Glomerular endothelial cell (primary cell): ENCODE data around the gene CHST11. TPM values are rescaled to one million over a fixed set of nuclear protein-coding genes. Genes with fewer than 3 reads are reported as not detected.

ENCODE experiments used
- DNase-seq: peaks from one replicate; pipeline ENCODE4 v3.0.0-alpha.2; 2011; ENCODE audit warnings: low read depth, low spot score; ENCODE audit errors: extremely low read depth
- total RNA-seq: library from RNA; depleted of rRNA; stranded (reverse); fragments of >200 nt; gene quantifications from 2 replicates; pipeline ENCODE4 v1.2.3, GENCODE V29; 2015

Gene CHST11
- total RNA-seq, 1 donor from 2014 or later, result 33.9 TPM

DNA sequence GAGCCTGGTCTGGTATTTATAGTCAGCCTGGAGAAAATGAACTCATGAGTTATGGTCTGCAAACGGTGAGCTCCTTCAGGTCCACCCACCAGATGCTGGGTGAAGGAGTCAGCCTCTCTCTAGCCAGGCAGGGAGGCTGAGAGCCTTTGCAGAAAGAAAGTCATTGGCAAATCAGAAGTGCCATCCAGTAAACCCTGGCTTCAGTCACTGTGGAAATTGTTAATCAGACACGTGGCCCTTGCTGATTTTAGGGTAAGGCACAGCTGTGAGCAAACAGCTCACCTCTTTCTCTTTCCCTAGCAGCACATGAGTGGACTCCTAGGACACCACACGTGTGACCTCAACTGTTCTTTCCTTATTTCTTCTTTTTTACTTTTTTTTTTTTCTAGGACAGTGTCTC lies 44.9 kb downstream of the CHST11 start:
- DNase-seq, result no peak

DNA sequence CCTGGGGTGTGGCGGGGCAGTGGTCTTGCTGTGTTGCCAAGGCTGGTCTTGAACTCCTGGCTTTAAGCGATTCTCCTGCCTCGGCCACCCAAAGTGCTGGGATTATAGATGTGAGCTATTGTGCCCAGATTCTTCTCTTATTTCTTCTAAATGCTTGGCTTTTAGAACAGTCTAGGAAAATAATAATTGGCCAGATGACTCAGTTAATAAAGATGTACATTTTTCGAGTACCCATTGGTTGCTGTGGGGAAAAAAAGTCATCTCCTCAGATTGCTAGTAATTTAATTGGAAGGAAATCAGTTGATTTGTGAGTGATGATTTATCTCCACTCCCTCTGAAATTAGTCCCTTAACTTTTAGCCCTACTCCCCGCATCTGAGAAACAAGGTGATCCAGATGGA lies 45.5 kb downstream of the CHST11 start:
- no peak for DNase-seq

DNA sequence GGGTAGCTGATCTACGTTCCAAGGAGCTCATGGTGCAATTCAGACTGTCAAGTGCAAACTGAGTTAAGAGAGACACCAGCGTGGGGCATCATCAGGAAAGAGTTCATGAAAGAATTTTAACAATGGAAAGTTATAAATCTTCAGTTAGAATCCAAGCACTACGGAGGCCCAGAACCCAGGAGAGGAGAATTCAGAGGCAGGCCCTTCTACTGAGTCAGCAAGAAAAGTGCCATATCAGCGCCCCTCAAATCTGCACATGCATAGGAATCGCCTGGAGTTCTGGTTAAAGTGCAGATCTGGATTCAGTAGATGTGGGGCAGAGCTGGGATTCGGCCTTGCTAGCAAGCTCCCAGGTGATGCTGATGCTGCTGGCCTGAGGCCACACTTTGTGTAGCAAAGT lies 45.9 kb downstream of the CHST11 start:
- DNase-seq, result no peak

DNA sequence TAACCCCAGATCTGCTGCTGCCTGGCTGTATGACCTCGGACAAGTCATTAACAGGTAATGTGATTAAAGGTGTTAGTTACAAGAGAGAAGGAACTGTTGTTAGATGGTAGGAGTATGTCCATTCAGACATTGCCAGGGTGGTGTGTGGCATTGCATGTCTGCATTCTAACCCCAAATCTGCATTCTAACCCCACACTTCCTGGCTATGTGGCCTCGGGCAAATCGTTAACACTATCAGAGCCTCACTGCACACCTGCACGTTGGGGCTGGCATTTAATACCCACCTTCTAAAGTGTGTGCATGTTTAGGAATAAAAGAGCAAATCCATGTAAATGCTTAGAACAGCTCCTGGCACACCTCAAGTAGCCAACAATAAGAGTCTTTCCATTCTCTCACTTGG lies 46.4 kb downstream of the CHST11 start:
- DNase-seq, result no peak

DNA sequence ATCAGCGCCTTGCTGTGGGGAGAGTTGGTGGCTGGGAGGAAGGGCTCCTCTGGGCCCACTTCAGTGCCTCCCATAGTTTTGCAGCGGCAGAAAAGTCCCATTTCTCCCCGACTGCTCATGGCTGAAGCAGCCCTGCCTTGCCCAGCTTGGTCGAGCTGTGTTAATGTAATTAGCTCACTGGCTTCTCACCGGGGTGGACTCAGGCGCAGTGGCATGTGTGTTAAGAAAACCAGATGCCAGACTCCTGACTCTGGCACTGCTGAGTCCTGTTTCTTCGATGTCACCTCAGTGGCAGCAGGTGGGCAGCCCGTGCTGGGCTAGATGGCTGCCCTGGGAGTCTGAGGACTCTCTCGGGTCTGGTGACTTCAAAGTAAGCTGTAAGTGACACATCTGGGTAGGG lies 47.4 kb downstream of the CHST11 start:
- no peak for DNase-seq

DNA sequence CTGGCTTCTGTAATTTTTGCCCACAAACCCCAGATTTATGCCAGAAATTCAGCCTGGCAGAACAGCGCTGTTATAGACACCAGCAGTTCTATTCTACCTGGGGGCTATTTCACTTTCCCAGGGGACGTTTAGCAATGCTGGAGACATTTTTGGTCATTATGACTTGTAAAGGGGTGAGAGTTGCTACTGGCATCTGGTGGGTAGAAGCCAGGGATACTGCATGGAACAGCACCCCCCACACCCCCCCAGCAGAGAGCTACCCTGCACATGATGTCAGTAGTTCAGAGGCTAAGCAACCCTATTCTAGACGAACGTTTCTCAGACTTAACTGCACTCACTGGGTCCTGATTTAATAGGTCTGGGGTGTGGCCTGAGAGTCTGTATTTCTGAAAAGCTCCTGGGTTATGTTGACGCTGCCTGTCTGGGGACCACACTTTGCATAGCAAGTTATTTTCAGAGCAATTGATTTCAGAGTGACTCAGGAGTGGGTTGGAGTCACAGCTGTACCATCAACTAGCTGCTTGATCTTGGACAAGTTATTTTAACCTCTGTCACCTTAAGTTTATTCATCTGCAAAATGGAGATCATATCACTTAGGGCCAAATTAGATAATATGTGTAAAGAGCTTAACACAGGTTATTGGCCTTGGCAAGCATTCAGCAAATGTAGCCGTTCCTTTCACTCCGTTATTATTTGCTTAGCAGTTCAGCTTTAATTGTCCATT lies 48.5 kb downstream of the CHST11 start:
- DNase-seq, result no peak

DNA sequence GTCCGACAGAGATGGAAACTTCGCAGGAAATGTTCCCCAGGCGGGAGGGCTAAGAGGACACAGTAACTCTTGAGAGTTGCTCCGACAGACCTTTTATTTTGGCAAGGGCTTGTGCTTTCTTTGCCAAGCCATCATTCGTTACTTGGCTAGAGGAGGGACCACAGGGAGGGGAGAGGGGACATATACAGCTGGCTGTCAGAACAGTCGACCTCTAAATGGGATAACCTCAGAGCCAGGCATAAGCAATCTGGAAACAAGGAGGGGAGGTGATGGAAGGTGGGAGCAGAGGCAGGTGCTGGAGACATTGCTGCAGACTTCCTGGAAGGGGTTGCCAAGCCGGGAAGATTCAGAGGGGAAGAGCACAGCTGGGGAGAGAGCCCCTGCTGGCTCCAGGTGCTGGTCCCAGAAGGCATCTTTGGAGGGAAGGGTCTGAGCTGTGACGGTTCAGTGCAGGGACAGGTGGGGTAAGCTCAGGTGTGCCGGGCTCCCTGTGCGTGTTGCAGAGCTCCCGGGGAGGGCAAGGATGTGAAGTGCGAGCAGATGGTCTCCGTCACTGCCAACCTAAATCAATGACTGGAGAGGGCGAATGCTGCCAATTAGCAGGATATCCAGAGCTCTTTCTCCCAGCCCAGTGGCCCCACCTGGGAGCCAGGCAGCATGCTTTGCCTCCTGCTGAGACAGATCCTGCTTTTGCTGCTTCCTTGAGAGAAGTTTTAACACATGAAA lies 50.1 kb downstream of the CHST11 start:
- DNase-seq, result no peak

DNA sequence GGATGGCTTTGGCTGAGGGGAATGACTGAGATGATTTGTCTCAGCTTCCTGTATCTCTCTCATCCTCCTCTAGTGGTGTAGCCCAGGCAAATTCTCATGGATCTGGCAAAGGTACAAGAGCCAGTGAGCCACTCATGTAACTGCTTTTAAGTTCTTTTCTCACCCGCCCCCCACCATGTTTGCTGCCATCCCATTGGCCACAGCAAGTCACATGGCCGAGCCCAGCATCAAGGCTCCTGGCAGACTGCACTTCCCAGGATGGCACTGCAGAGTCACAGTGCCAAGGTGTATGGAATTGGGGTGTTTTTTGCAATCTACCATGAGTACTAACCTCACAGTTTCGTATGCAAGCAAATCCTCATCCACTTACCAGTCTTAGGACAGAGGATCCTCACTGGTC lies 50.9 kb downstream of the CHST11 start:
- no peak for DNase-seq

DNA sequence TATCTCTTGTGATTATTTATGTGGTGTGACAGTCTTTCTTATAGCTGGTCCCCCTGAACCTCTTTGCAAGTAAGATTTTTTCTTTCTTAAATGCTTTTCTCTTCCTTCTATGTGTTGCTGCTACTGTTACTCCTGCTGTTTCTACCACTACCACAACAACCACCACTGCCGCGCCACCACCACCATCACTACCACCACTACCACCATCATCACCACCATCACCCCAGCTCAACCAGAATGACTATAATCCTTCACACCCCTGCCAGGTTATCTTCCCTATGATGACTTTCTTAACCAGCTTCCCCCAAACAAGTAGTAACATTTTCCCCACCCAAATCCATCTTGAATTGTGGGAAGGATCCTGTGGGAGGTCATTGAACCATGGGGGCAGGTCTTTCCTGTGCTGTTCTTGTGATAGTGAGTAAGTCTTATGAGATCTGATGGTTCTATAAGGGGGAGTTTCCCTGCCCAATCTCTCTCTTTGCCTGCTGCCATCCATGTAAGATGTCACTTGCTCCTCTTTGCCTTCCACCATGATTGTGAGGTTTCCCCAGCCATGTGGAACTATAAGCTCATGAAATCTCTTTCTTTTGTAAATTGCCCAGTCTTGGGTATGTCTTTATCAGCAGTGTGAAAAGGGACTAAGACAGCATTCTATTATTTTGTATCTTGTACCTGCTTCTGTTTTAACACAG lies 52.2 kb downstream of the CHST11 start:
- DNase-seq, result no peak

DNA sequence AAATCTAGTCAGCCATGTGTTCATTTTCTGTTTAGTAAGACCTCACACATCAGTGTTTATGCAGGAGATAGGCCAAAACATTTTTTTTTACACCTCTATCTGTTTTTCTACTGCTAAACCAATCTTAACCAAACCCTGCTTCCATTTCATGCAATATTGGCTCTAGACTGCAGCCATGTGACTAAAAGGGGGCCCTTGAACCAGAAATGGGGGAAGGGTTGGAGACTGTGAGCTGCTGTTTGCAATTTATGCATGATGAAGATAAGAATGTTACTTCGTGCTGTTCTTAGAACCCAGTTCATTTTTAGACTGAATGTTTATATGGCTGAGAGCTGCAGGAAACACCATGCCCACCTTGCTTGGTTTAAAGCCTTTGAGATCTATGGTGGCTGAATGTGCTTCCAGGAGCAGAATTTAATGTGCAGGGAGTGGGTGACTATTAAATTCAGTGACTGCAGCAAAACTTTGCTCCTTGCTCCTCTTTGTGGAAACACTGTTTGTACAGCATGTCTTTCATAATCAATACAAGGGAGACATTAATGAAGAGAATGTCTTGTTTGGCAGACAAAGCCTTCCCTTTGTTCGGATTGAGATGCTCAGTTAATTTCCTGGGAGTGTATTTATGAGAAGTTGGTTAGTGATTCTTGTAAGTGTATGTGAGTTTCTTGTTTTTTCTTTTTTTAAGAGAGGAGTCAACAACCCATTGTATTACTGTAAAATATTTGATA lies 53.6 kb downstream of the CHST11 start:
- DNase-seq, result no peak

DNA sequence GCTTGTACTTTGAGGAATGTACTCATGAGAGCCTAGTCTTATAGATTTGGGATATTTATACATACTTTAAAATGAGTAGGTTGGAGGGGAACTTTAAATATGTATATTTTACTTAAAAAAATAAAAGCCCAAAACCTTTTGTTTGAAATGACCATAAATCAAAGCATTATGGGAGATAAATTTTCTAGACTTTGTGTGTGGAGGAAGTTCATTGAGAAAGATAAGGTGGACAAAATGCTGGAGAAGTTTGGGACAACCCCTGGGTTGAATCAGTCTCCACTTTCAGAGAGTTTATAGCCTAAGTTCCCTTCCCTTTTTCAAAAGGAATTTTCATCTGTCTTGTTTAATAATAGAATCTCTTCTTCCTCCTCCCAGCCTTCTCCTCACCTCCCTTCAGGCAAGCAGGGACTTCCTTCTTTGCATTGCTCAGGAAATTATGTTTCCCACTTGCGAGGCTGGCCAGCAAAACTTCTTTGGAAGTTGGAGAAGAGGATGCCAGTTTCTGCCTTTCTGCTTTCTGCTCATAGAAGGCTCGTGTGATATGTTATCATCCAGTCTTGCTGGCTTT lies 54.2 kb downstream of the CHST11 start:
- no peak for DNase-seq

DNA sequence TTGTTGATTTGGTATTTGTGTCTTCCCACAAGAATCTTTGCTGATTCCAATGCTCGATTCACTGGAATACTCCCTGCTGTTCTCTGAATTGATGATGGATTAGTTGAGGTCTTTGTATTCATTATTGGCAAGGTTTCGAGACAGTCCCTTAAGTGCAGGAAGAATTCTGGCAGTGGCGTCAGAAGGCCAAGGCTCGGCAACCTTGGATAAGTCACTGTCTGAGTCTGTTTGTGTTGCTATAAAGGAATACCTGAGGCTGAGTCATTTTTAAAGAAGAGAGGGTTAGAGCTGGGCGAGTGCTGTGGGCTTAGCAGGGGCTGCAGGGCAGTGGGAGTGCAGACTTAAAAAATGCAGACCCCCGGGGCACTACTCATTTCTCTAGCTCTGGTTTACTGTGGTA lies 56.9 kb downstream of the CHST11 start:
- no peak for DNase-seq

DNA sequence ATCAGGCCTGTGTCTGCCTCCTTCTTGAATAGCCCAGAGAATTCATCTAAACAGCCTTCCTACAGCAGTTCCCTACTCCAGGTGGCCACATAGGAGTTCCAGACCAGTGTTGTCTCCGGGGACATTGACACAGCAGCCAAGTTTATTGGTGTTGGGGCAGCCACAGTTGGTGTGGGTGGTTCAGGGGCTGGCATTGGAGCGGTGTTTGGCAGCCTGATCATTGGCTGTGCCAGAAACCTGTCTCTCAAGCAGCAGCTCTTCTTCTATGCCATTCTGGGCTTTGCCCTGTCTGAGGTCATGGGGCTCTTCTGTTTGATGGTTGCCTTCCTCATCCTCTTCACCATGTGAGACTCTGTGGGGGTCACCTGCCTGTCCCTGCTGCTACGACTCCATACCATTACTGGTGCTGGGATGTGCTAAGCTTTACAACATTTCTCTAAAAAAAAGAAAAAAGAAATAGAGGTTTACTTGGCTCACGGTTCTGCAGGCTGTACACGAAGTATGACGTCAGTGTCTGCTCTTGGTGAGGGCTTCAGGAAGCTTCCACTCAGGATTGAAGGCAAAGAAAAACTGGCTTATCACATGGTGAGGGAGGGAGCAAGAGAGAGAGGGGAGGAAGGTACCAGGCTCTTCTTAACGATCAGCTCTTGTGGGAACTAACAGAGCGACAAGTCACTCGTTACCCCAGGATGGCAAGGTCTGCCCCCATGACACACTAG lies 57.5 kb downstream of the CHST11 start:
- no peak for DNase-seq

DNA sequence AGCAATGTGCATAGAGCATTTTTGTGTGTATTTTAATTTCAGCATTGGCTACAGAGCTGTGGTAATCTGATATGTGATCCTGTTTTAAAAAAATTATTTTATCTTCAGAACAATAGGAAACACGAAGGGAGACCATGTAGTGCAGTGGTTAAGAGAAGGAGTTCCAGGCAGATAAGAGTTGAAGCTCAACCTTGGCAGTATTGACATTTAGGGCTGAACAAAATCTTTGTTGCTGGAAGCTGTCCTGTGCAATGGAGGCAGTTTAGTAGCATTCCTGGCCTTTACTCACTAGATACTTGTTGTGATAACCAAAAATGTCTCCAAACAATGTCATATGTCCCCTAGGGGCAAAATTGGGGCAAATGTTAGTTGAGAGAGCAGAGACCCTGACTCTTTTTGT lies 59.2 kb downstream of the CHST11 start:
- no peak for DNase-seq

DNA sequence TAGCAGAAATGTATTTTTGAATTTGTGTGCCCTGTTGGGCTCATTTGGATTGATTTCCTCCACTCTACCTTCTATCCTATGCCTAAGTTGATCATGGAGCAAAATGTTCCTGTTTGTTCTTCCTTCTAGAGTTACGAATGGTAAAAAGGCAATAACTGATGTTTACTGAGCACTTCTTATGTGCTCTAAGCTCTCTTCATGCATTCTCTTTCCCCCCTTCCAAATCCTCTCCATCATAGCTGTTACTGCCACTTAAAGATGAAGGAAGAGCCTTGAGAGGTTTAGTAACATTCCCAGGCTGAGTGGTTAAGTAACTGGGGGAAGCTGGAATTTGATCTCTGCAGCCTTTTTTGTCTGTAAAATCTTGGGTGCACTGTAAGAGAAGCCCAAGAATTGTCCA lies 60.1 kb downstream of the CHST11 start:
- no peak for DNase-seq

DNA sequence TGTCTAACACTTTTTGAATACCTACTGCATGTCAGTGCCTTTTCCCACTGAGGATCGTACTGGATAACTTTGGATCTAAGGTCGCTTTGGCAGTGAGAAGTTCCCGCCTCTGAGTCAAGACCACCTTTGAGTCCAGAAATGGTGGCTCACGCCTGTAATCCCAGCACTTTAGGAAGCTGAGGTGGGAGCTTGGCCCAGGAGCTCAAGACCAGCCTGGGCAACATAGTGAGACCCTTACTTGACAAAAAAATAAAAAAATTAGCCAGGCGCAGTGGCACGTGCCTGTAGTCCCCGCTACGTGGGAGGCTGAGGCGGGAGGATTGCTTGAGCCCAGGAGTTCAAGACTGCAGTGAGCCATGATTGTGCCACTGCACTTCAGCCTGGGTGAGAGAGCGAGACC lies 61.1 kb downstream of the CHST11 start:
- no peak for DNase-seq

DNA sequence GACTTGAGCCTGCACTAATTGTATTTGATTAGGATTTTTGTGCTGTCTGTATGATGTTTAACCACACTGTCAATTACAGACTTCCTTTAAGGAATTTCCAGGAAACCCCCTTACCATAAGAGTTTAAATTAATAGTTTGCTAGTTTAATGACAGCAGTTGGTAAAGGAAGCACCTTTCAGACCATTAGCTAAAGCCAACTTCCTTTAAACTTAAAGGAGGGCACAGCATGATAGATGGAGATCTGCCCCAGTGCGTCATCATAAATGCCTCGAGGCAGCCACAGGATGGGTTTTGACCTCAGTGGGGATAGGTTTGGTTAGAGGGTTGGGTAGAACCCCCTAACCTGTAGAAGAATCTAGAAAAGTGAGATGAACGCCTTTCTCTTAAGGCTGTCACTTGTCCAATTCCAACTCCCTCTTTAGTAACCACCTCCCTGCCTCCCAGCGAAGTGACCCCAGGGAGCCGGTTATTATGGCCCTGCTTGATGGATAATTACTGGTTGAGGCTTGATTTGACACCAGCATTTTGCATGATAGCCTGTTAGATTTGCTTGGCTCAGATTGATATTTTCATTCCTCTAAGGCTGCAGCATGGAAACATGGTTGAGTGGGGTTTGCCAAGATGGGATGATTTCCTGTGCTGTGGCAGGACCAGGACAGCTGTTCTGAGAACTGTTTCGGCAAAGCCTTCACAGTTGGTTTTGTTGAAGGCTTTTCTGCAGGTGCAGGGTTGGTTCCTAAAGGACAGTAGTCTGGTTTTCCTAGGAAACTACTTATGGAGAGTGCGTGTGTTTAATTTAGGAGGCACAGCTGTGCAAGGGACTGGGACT lies 62.7 kb downstream of the CHST11 start:
- DNase-seq, result no peak

DNA sequence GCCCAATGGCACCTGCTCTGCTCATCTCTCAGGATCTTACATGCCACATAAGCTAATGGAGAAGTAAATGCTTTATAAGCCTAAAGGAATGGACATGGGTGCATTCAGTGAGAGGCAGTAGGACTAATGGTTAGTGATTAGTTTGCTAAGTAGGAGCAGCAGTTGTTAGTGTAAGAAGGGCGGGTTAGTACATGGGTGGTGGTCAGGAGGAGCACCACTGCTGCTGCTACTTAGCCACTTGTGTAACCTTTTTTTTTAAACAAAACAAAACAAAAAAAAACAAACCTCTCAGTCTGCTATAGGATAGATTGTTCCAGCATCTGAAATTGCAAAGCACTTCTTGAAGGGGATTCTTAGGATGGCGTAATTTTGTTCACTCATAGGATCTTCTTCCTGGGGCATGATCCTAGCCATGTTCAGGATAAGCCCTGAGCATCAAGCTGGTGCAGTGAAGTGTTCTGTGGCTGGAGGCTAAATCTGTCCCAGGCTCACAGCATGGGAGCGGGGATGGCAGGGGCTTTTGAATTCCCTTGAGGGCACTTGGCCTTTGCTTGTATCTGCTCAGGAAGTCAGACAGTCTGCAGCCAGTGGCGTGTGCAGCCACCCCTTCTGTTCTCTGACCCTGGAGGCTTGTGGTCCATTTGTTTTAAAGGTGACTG lies 63.6 kb downstream of the CHST11 start:
- no peak for DNase-seq

DNA sequence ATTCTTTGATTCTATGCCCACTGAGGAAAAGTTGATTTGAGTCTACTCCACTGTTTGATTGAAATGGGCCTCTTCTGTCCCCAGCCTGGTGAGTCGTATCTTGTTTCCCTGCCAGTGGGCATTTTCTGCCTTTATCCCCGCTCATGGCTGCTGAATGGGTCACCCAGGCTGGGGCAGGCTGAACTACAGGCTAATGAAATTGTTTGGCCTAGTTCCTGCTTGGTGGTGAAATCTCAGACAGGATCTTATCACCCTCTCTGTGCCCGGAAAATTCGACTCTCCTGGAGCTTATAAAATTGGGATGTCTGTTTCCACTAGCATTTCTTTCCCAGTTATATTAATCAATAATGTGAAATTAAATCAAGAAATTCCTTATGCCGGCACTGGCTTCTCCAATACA lies 65.0 kb downstream of the CHST11 start:
- no peak for DNase-seq
